ENCODE results near the gene GLB1L2. TPM values are rescaled to one million over a fixed set of nuclear protein-coding genes. Genes with fewer than 3 reads are reported as not detected.

GLB1L2 gene
- total and polyA plus RNA-seq, 3 donors from 2014 or later, result 18.5 to 29.9 (median 29.1) TPM

- no peak overlapping the region for H3K4me3 ChIP-seq
- no peak for TF ChIP-seq POLR2A (IDR thresholded peaks at IDR 0.05)
- TF ChIP-seq, protein P1, sequence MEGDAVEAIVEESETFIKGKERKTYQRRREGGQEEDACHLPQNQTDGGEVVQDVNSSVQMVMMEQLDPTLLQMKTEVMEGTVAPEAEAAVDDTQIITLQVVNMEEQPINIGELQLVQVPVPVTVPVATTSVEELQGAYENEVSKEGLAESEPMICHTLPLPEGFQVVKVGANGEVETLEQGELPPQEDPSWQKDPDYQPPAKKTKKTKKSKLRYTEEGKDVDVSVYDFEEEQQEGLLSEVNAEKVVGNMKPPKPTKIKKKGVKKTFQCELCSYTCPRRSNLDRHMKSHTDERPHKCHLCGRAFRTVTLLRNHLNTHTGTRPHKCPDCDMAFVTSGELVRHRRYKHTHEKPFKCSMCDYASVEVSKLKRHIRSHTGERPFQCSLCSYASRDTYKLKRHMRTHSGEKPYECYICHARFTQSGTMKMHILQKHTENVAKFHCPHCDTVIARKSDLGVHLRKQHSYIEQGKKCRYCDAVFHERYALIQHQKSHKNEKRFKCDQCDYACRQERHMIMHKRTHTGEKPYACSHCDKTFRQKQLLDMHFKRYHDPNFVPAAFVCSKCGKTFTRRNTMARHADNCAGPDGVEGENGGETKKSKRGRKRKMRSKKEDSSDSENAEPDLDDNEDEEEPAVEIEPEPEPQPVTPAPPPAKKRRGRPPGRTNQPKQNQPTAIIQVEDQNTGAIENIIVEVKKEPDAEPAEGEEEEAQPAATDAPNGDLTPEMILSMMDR (IDR thresholded peaks at IDR 0.05), result no peak
- H3K4me1 ChIP-seq, result no peaks in the 10 kb centered on the region
- no peak overlapping the region for H3K27ac ChIP-seq
- DNase-seq, result no peak
- WGBS, 2 donors, result 81 to 82% methylated on average over 8 of the region's 8 CpGs
- H3K36me3 ChIP-seq (ENCODE audit: low read depth, missing control alignments), result no peaks in the 10 kb centered on the region
- no peaks in the 10 kb centered on the region for H3K27me3 ChIP-seq
- no peaks in the 10 kb centered on the region for H3K9me3 ChIP-seq
- intact Hi-C loops (cut with DNase I; ENCODE audit: low total_unique reads), result no loop called here
Measured at GRCh38 chr11:134382257-134382656, 50.5 kb downstream of the GLB1L2 start.

GRCh38 chr11:134382830-134383229 lies 51.0 kb downstream of the GLB1L2 start:
- DNase-seq, result no peak
- Histone ChIP-seq H3K27ac (no peak overlapping the region), H3K27me3 (no peaks in the 10 kb centered on the region), H3K36me3 (ENCODE audit: low read depth, missing control alignments) (no peaks in the 10 kb centered on the region), H3K4me1 (no peaks in the 10 kb centered on the region), H3K4me3 (no peak overlapping the region), H3K9me3 (no peaks in the 10 kb centered on the region)
- intact Hi-C loops (cut with DNase I; ENCODE audit: low total_unique reads), result no loop called here
- WGBS, 2 donors, result 69 to 89% methylated on average over 8 to 17 of the region's 24 CpGs
- TF ChIP-seq, protein P1 (IDR thresholded peaks at IDR 0.05), result no peak
- no peak for TF ChIP-seq POLR2A (IDR thresholded peaks at IDR 0.05)

- WGBS, 2 donors, result 82 to 90% methylated on average over 51 to 78 of the region's 78 CpGs
- no peak for TF ChIP-seq POLR2A (IDR thresholded peaks at IDR 0.05)
- TF ChIP-seq, protein P1 (IDR thresholded peaks at IDR 0.05), result no peak
- no peaks in the 10 kb centered on the region for H3K4me1 ChIP-seq
- H3K9me3 ChIP-seq, result no peaks in the 10 kb centered on the region
- no peak overlapping the region for H3K27ac ChIP-seq
- peak overlapping the region in 1 of 2 donors; percentile 23 for H3K4me3 ChIP-seq
- no peaks in the 10 kb centered on the region for H3K27me3 ChIP-seq
- peak; percentile 18 for DNase-seq
- H3K36me3 ChIP-seq (ENCODE audit: low read depth, missing control alignments), result no peaks in the 10 kb centered on the region
- intact Hi-C loops (cut with DNase I; ENCODE audit: low total_unique reads), result no loop called here
Measured at GRCh38 chr11:134383576-134384221, 51.9 kb downstream of the GLB1L2 start.

DNA sequence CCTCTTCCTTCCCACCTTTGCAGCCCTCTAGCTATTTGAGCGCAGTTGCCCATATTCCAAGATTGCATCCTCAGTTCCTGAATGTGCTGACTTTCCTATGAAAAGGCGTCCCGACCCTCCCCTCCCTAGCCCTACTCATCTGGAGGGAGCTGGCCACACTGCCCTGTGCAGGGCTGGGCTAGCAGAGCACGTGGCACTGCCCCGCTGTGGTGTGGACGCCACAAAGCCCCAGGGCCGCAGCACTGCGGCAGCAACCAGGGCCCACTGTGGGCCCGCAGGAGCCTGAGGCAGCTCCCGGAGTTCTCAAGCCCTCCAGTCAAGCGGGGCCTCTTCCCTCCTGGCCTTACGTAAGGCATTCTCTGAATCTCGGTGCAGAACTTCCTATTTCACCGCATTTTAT lies 52.6 kb downstream of the GLB1L2 start:
- no peaks in the 10 kb centered on the region for H3K36me3 ChIP-seq (ENCODE audit: low read depth, missing control alignments)
- intact Hi-C loops (cut with DNase I; ENCODE audit: low total_unique reads), result no loop called here
- H3K4me1 ChIP-seq, result no peaks in the 10 kb centered on the region
- no peak overlapping the region for H3K27ac ChIP-seq
- no peaks in the 10 kb centered on the region for H3K27me3 ChIP-seq
- no peak overlapping the region for H3K4me3 ChIP-seq
- TF ChIP-seq, protein P1 (IDR thresholded peaks at IDR 0.05), result no peak
- TF ChIP-seq POLR2A (IDR thresholded peaks at IDR 0.05), result no peak
- DNase-seq, result no peak
- 67 to 76% methylated on average over 6 to 14 of the region's 14 CpGs for WGBS, 2 donors
- no peaks in the 10 kb centered on the region for H3K9me3 ChIP-seq

DNA sequence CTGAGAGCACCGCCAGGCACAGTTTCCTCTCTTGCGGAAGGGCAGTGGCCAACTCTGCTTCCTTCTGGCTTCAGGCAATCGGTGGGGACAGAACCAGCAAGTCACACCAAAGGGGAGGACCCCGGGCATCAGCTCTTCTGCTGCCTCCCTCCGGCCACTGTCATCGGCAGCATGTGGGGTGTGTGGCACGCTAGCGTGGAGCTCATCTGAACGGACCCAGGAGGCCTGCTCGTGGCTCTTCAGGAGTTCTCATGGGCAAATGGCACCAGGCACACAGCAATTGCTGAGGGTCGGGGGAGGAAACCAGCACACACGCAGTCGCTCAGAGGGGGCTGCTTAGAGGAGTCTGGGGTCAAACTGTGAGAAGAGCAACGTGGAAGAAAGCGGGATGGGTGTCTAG lies 53.4 kb downstream of the GLB1L2 start:
- no peaks in the 10 kb centered on the region for H3K9me3 ChIP-seq
- H3K36me3 ChIP-seq (ENCODE audit: low read depth, missing control alignments), result no peaks in the 10 kb centered on the region
- no peak for TF ChIP-seq POLR2A (IDR thresholded peaks at IDR 0.05)
- TF ChIP-seq, protein P1 (IDR thresholded peaks at IDR 0.05), result no peak
- no peak overlapping the region for H3K4me3 ChIP-seq
- DNase-seq, result no peak
- WGBS, 2 donors, result 84 to 87% methylated on average over 7 to 15 of the region's 15 CpGs
- H3K4me1 ChIP-seq, result no peaks in the 10 kb centered on the region
- intact Hi-C loops (cut with DNase I; ENCODE audit: low total_unique reads), result no loop called here
- H3K27me3 ChIP-seq, result no peaks in the 10 kb centered on the region
- H3K27ac ChIP-seq, result no peak overlapping the region

Data from testis (tissue), 3 donors.